Panc1 (cell line): ENCODE measurements around the gene C6orf132. TPM values are rescaled to one million over a fixed set of nuclear protein-coding genes. Genes with fewer than 3 reads are reported as not detected.

Experiments
- ATAC-seq: fragments of 200-7000 bp; cut with Tn5 transposase; 2 replicates; pipeline ENCODE4 v1.9.1; 2020; ENCODE audit warnings: mild to moderate bottlenecking, moderate library complexity
- BruUV-seq: library from RNA; stranded (reverse); fragments of 400-500 nt; replicated peaks from 2 replicates; lab custom pipeline; 2021; lab: Mats Ljungman, UMichigan
- CTCF ChIA-PET: fragments of 300-600 bp; sonication (Branson Sonifier 250); formaldehyde crosslinking; loops from one replicate; lab custom pipeline; 2022; ENCODE audit warnings: antibody characterized with exemption; lab: Charles Lee
- POLR2A ChIA-PET: fragments of 300-600 bp; sonication (Branson Sonifier 250); formaldehyde crosslinking; loops from one replicate; lab custom pipeline; 2022; ENCODE audit warnings: antibody characterized with exemption; lab: Charles Lee
- DNase-seq: peaks from one replicate; pipeline ENCODE4 v3.0.0-alpha.2; 2010; ENCODE audit warnings: low read depth, low spot score
- H3K27ac ChIP-seq: 2 replicates; pipeline ENCODE4 v1.5.1; 2011; ENCODE audit warnings: mild to moderate bottlenecking, low read length, inconsistent platforms
- H3K27me3 ChIP-seq: fragments of 200-500 bp; sonication (Bioruptor generic); 2 replicates; pipeline ENCODE4 v1.6.0; 2014; ENCODE audit warnings: low read length, inconsistent platforms; ENCODE audit not compliant: control insufficient read depth, insufficient read depth
- H3K36me3 ChIP-seq: fragments of 200-500 bp; sonication (Bioruptor generic); 2 replicates; pipeline ENCODE4 v1.5.1; 2014; ENCODE audit warnings: inconsistent platforms, mild to moderate bottlenecking, low read length, moderate library complexity; ENCODE audit not compliant: control insufficient read depth, insufficient read depth
- H3K4me1 ChIP-seq: 2 replicates; pipeline ENCODE4 v1.5.1; 2011; ENCODE audit warnings: inconsistent platforms, mild to moderate bottlenecking, low read length, moderate library complexity; ENCODE audit not compliant: control insufficient read depth, insufficient read depth
- H3K4me3 ChIP-seq, 2 experiments: 2 replicates each; pipeline ENCODE4 v1.5.1; 2011 to 2012; ENCODE audit warnings: low read depth in 2 of 2, low read length in 2 of 2, mild to moderate bottlenecking in 2 of 2, inconsistent platforms in 1 of 2, moderate library complexity in 1 of 2
- H3K9me3 ChIP-seq: fragments of 200-500 bp; sonication (Bioruptor generic); 2 replicates; pipeline ENCODE4 v1.5.1; 2014; ENCODE audit warnings: low read depth, mild to moderate bottlenecking, inconsistent platforms, low read length, moderate library complexity; ENCODE audit not compliant: control insufficient read depth, insufficient read depth
- POLR2AphosphoS5 ChIP-seq: IDR thresholded peaks from 2 replicates; pipeline ENCODE4 v1.6.1; 2012; ENCODE audit warnings: mild to moderate bottlenecking, low read depth, low read length, moderate library complexity
- SIN3A ChIP-seq: IDR thresholded peaks from 2 replicates; pipeline ENCODE4 v1.6.1; 2012; ENCODE audit warnings: low read depth, mild to moderate bottlenecking, low read length, moderate library complexity, borderline replicate concordance; ENCODE audit not compliant: insufficient read depth
- TCF7L2 ChIP-seq: IDR thresholded peaks from 2 replicates; pipeline ENCODE4 v1.6.1; 2011; ENCODE audit warnings: mild to moderate bottlenecking, low read depth, low read length, inconsistent platforms
- in situ Hi-C: cut with HindIII; loops from 2 replicates; pipeline ENCODE4 v1.10.0; 2016; ENCODE audit warnings: low sequenced_read_pairs, low pct_unique_long_range_greater_than_20kb
- intact Hi-C: fragments of 100-400 bp; cut with micrococcal nuclease; formaldehyde crosslinking; loops from one replicate; pipeline ENCODE4 v1.10.0; 2022; ENCODE audit not compliant: unreplicated experiment
- total RNA-seq: library from RNA; stranded (reverse); gene quantifications from one replicate; pipeline ENCODE4 v1.2.1, GENCODE V29; 2021; ENCODE audit not compliant: unreplicated experiment
- TF ChIP-seq, protein P1 (sequence below): fragments of 450-650 bp; IDR thresholded peaks from 2 replicates; pipeline ENCODE4 v1.5.1; 2017; ENCODE audit warnings: mild to moderate bottlenecking
- TF ChIP-seq, protein P2 (sequence below), 2 experiments: IDR thresholded peaks; 2 replicates each; pipeline ENCODE4 v1.6.1; 2011 to 2012; ENCODE audit warnings: low read depth in 2 of 2, control low read depth in 1 of 2, low read length in 1 of 2, mild to moderate bottlenecking in 1 of 2, moderate library complexity in 1 of 2; ENCODE audit not compliant: insufficient read depth in 1 of 2

Gene C6orf132
- total RNA-seq, 1 experiment from 2014 or later, result 12.9 TPM

DNA sequence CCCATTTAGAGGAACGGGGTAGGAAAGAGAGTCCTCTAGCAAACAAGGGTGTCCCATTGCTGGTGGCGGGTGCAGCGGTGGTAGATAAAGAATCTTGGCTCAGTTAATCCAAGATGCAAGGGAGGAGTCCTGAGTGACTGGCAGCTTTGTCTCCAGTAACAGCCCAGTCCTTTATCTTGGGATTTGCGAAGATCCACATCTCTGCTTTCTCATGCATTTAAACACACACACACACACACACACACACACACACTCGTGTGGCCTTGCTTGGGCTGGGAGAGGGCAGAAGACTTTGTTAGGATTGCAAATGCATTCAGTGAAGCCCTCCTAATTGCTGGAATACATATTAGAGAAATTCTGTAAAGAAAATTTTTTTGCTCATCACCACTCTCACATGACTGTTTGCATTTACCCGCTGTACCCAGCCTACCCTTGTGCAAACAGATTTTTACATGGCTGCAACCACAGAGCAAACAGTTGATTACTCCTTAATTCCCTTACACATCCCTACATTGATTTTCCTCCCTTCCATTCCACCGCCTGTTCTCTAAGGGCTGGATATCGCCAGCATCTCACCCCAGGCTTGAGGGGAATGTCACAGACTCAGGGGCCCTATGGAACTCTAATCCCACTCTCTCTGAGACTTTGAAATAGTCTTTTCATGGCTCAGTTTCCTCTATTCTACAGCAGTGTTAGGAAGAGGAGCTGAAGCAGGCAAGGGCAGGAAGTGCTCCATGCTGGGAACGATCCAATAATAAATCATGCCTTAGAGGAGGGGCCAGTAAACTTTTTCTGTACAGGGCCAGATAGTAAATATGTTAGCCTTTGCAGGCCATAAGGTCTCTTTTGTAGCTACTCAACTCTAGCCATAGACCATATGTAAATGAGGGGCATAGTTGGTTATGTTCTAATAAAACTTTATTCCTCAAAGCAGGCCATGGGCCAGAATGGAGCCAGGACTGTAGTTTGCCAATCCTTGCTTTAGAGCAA lies 3.5 kb downstream of the C6orf132 start:
- intact Hi-C loops (no loop called here), in situ Hi-C loops (no loop called here)
- Histone ChIP-seq H3K36me3 (no peaks in the 10 kb centered on the region; the same call in 1 of the 2 replicates), H3K9me3 (no peaks in the 10 kb centered on the region), H3K27me3 (no peaks in the 10 kb centered on the region), H3K4me1 (peaks cover 66% of the 10 kb centered on the region), H3K27ac (peak overlapping the region; percentile 94), H3K4me3 (peak overlapping the region in 1 of 2 experiments; percentile 15; a peak in 2 of 4 replicates)
- TF ChIP-seq, protein P1, sequence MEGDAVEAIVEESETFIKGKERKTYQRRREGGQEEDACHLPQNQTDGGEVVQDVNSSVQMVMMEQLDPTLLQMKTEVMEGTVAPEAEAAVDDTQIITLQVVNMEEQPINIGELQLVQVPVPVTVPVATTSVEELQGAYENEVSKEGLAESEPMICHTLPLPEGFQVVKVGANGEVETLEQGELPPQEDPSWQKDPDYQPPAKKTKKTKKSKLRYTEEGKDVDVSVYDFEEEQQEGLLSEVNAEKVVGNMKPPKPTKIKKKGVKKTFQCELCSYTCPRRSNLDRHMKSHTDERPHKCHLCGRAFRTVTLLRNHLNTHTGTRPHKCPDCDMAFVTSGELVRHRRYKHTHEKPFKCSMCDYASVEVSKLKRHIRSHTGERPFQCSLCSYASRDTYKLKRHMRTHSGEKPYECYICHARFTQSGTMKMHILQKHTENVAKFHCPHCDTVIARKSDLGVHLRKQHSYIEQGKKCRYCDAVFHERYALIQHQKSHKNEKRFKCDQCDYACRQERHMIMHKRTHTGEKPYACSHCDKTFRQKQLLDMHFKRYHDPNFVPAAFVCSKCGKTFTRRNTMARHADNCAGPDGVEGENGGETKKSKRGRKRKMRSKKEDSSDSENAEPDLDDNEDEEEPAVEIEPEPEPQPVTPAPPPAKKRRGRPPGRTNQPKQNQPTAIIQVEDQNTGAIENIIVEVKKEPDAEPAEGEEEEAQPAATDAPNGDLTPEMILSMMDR, result no peak
- TF ChIP-seq POLR2AphosphoS5 (no peak), SIN3A (no peak), TCF7L2 (no peak)
- TF ChIP-seq, protein P2, sequence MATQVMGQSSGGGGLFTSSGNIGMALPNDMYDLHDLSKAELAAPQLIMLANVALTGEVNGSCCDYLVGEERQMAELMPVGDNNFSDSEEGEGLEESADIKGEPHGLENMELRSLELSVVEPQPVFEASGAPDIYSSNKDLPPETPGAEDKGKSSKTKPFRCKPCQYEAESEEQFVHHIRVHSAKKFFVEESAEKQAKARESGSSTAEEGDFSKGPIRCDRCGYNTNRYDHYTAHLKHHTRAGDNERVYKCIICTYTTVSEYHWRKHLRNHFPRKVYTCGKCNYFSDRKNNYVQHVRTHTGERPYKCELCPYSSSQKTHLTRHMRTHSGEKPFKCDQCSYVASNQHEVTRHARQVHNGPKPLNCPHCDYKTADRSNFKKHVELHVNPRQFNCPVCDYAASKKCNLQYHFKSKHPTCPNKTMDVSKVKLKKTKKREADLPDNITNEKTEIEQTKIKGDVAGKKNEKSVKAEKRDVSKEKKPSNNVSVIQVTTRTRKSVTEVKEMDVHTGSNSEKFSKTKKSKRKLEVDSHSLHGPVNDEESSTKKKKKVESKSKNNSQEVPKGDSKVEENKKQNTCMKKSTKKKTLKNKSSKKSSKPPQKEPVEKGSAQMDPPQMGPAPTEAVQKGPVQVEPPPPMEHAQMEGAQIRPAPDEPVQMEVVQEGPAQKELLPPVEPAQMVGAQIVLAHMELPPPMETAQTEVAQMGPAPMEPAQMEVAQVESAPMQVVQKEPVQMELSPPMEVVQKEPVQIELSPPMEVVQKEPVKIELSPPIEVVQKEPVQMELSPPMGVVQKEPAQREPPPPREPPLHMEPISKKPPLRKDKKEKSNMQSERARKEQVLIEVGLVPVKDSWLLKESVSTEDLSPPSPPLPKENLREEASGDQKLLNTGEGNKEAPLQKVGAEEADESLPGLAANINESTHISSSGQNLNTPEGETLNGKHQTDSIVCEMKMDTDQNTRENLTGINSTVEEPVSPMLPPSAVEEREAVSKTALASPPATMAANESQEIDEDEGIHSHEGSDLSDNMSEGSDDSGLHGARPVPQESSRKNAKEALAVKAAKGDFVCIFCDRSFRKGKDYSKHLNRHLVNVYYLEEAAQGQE (IDR thresholded peaks at IDR 0.05; ENCODE audit: insufficient read depth in 1 of 2, low read depth in 2 of 2, low read length in 1 of 2), result no peak
- no peak; the same call in 1 of the 2 replicates for ATAC-seq
- no TSS peak for BruUV-seq
- ChIA-PET CTCF (interaction anchor here (1.1 kb wide), 1 partner anchor 56 kb away, joined by 3 read pairs; the partner anchor contains the start of gene GUCA1B), POLR2A (interaction anchor here (0.6 kb wide), 1 partner anchor 24 kb away, joined by 4 read pairs; no protein-coding TSS in a partner anchor)
- no peak for DNase-seq

DNA sequence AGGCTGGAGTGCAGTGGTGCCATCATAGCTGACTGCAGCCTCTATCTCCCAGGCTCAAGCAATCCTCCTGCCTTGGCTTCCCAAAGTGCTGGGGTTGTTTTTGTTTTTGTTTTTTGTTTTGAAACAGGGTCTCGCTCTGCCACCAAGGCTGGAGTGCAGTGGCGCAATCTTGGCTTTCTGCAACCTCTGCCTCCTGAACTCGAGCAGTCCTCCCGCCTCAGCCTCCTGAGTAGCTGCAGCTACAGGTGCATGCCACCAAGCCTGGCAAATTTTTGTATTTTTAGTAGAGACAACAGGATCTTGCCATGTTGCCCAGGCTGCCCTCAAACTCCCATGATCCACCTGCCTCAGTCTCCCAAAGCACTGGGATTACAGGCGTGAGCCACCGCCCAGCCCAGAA lies 4.2 kb downstream of the C6orf132 start:
- Histone ChIP-seq H3K27ac (peak overlapping the region; percentile 94), H3K4me1 (peaks cover 68% of the 10 kb centered on the region), H3K27me3 (no peaks in the 10 kb centered on the region), H3K4me3 (no peak overlapping the region), H3K9me3 (no peaks in the 10 kb centered on the region), H3K36me3 (no peaks in the 10 kb centered on the region; the same call in 1 of the 2 replicates)
- ATAC-seq, result no peak
- no peak for DNase-seq
- ChIA-PET CTCF (no interaction called here), POLR2A (no interaction called here)
- BruUV-seq, result no TSS peak
- intact Hi-C loops, result no loop called here
- TF ChIP-seq, protein P2 (IDR thresholded peaks at IDR 0.05; ENCODE audit: insufficient read depth in 1 of 2, low read depth in 2 of 2, low read length in 1 of 2), result no peak
- no peak for TF ChIP-seq POLR2AphosphoS5
- TF ChIP-seq TCF7L2, result no peak
- no peak for TF ChIP-seq SIN3A
- TF ChIP-seq, protein P1, result no peak
- in situ Hi-C loops, result no loop called here
